ENCODE measurements around the gene DFFB. TPM values are rescaled to one million over a fixed set of nuclear protein-coding genes. Genes with fewer than 3 reads are reported as not detected.

DFFB gene
- total RNA-seq, 1 donor from 2014 or later = 4.8 TPM

- H3K36me3 ChIP-seq = no peaks in the 10 kb centered on the region
- no peaks in the 10 kb centered on the region for H3K9me3 Mint-ChIP-seq
- no peaks in the 10 kb centered on the region for H3K79me2 ChIP-seq (ENCODE audit: low read depth)
- peaks cover 19% of the 10 kb centered on the region for H3K4me1 ChIP-seq
- H3K9ac ChIP-seq = no peak overlapping the region
- H3K27ac Mint-ChIP-seq = peak overlapping the region; percentile 10
- no peaks in the 10 kb centered on the region for H3F3A ChIP-seq (ENCODE audit: low read depth)
- no peaks in the 10 kb centered on the region for H4K20me1 ChIP-seq (ENCODE audit: low read depth)
- peak; percentile 39 for DNase-seq (ENCODE audit: low spot score)
- no peaks in the 10 kb centered on the region for H3K27me3 ChIP-seq
- H3K9me3 ChIP-seq (ENCODE audit: low read depth) = no peaks in the 10 kb centered on the region
- H2AFZ ChIP-seq (replicated peaks) = no peak overlapping the region
- peaks cover 70% of the 10 kb centered on the region for H3K4me1 Mint-ChIP-seq
- peak; percentile 32 for TF ChIP-seq CTCF (IDR thresholded peaks at IDR 0.05)
- no peak for TF ChIP-seq EZH2phosphoT487 (IDR thresholded peaks at IDR 0.05)
- no peak overlapping the region for H3K27ac ChIP-seq
- H3K27me3 Mint-ChIP-seq (ENCODE audit: insufficient read depth, low read depth) = peaks cover 21% of the 10 kb centered on the region
- H3K4me2 ChIP-seq = no peak overlapping the region
- H3K4me3 ChIP-seq = no peak overlapping the region
- H3K36me3 Mint-ChIP-seq = no peaks in the 10 kb centered on the region
- H3K4me3 Mint-ChIP-seq = no peak overlapping the region
Measured at GRCh38 chr1:3907031-3907534, 49.8 kb downstream of the DFFB start.

GRCh38 chr1:3907621-3908165 is 50.4 kb downstream of the DFFB start:
- no peak overlapping the region for H2AFZ ChIP-seq (replicated peaks)
- no peak overlapping the region for H3K4me3 ChIP-seq
- H3K27me3 Mint-ChIP-seq (ENCODE audit: insufficient read depth, low read depth) = peaks cover 20% of the 10 kb centered on the region
- H3K4me1 Mint-ChIP-seq = peaks cover 67% of the 10 kb centered on the region
- peak overlapping the region; percentile 13 for H3K4me3 Mint-ChIP-seq
- peaks cover 19% of the 10 kb centered on the region for H3K4me1 ChIP-seq
- H3K9me3 ChIP-seq (ENCODE audit: low read depth) = no peaks in the 10 kb centered on the region
- H3K27ac Mint-ChIP-seq = no peak overlapping the region
- no peaks in the 10 kb centered on the region for H3K9me3 Mint-ChIP-seq
- no peak overlapping the region for H3K27ac ChIP-seq
- no peaks in the 10 kb centered on the region for H3K79me2 ChIP-seq (ENCODE audit: low read depth)
- no peak for DNase-seq (ENCODE audit: low spot score)
- H3K4me2 ChIP-seq = no peak overlapping the region
- H3K9ac ChIP-seq = no peak overlapping the region
- no peaks in the 10 kb centered on the region for H4K20me1 ChIP-seq (ENCODE audit: low read depth)
- H3K36me3 ChIP-seq = no peaks in the 10 kb centered on the region
- no peaks in the 10 kb centered on the region for H3F3A ChIP-seq (ENCODE audit: low read depth)
- no peaks in the 10 kb centered on the region for H3K27me3 ChIP-seq
- TF ChIP-seq EZH2 (IDR thresholded peaks at IDR 0.05) (no peak), EZH2phosphoT487 (IDR thresholded peaks at IDR 0.05) (no peak), CTCF (IDR thresholded peaks at IDR 0.05) (no peak)
- no peaks in the 10 kb centered on the region for H3K36me3 Mint-ChIP-seq

GRCh38 chr1:3908886-3909517 is 51.7 kb downstream of the DFFB start:
- no peaks in the 10 kb centered on the region for H3K9me3 ChIP-seq (ENCODE audit: low read depth)
- H3K27ac ChIP-seq = no peak overlapping the region
- H3K79me2 ChIP-seq (ENCODE audit: low read depth) = no peaks in the 10 kb centered on the region
- Mint-ChIP-seq H3K4me1 (peaks cover 56% of the 10 kb centered on the region), H3K27me3 (ENCODE audit: insufficient read depth, low read depth) (peaks cover 17% of the 10 kb centered on the region), H3K36me3 (no peaks in the 10 kb centered on the region), H3K27ac (peak overlapping the region; percentile 26), H3K9me3 (no peaks in the 10 kb centered on the region), H3K4me3 (peak overlapping the region; percentile 57)
- H3K36me3 ChIP-seq = no peaks in the 10 kb centered on the region
- no peak for TF ChIP-seq EZH2 (IDR thresholded peaks at IDR 0.05)
- TF ChIP-seq CTCF (IDR thresholded peaks at IDR 0.05) = no peak
- no peak for TF ChIP-seq EZH2phosphoT487 (IDR thresholded peaks at IDR 0.05)
- H3K9ac ChIP-seq = no peak overlapping the region
- H3K4me2 ChIP-seq = no peak overlapping the region
- no peak overlapping the region for H3K4me3 ChIP-seq
- H2AFZ ChIP-seq (replicated peaks) = no peak overlapping the region
- H3F3A ChIP-seq (ENCODE audit: low read depth) = no peaks in the 10 kb centered on the region
- no peak for DNase-seq (ENCODE audit: low spot score)
- peaks cover 10% of the 10 kb centered on the region for H3K4me1 ChIP-seq
- no peaks in the 10 kb centered on the region for H4K20me1 ChIP-seq (ENCODE audit: low read depth)
- H3K27me3 ChIP-seq = no peaks in the 10 kb centered on the region

Measured in neural progenitor cell (in vitro differentiated cells).